ENCODE results near the gene PHACTR2.

PHACTR2 gene

DNA sequence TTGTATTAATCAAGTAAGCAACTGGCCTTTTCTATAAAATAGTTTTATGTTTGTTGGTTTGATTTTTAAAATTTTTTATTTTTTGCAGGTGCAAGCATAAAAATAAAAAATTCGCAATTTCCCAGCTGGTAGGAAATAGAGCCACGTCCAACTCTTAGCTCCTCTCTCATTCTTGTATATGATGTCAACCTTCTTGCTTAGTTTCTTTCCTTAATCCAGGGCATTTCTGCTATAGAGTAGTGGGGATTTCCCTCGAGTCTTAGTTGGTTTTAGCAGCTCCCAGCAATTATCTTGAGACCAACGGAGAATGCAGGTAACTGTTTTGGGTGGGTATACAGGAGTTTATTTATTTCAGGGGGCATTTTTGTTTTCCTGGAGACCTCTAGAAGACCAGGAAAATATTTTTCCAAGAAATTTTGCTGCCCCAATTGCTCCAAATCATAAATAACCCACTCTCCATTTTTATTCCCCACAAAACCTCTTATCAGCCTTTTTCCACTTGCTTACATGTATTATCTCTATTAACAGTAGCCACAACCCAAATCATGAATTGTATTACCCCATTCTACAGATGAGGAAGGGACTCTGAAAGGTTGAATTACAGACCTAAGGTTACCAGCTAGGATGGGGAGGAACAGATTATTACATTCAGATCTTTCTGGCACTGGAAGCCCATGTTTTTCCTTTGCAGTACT is 18.4 kb downstream of the PHACTR2 start:
- no peaks in the 10 kb centered on the region for H3K9me3 ChIP-seq (ENCODE audit: low read length)
- no peaks in the 10 kb centered on the region for H3K27me3 ChIP-seq (ENCODE audit: insufficient read depth, low read length)
- peaks cover 12% of the 10 kb centered on the region for H3K4me1 ChIP-seq (ENCODE audit: insufficient read depth, low read length)
- H2AFZ ChIP-seq (ENCODE audit: low read depth, low read length): no peak overlapping the region
- no peak overlapping the region for H3K4me3 ChIP-seq (ENCODE audit: low read length)
- no peaks in the 10 kb centered on the region for H3K36me3 ChIP-seq (ENCODE audit: insufficient read depth, low read length)

- Histone ChIP-seq H3K4me1 (ENCODE audit: insufficient read depth, low read length) (peaks cover 7% of the 10 kb centered on the region), H2AFZ (ENCODE audit: low read depth, low read length) (no peak overlapping the region), H3K4me3 (ENCODE audit: low read length) (no peak overlapping the region), H3K9me3 (ENCODE audit: low read length) (no peaks in the 10 kb centered on the region), H3K36me3 (ENCODE audit: insufficient read depth, low read length) (no peaks in the 10 kb centered on the region), H3K27me3 (ENCODE audit: insufficient read depth, low read length) (no peaks in the 10 kb centered on the region)
Observed at GRCh38 chr6:143696664-143697000, 18.9 kb downstream of the PHACTR2 start.

GRCh38 chr6:143697076-143697800 is 19.5 kb downstream of the PHACTR2 start:
- no peak overlapping the region for H3K4me3 ChIP-seq (ENCODE audit: low read length)
- H3K9me3 ChIP-seq (ENCODE audit: low read length): no peaks in the 10 kb centered on the region
- H2AFZ ChIP-seq (ENCODE audit: low read depth, low read length): no peak overlapping the region
- H3K4me1 ChIP-seq (ENCODE audit: insufficient read depth, low read length): peaks cover under 1% of the 10 kb centered on the region
- H3K27me3 ChIP-seq (ENCODE audit: insufficient read depth, low read length): no peaks in the 10 kb centered on the region
- no peaks in the 10 kb centered on the region for H3K36me3 ChIP-seq (ENCODE audit: insufficient read depth, low read length)

GRCh38 chr6:143698329-143698728 is 20.6 kb downstream of the PHACTR2 start:
- Histone ChIP-seq H2AFZ (ENCODE audit: low read depth, low read length) (no peak overlapping the region), H3K4me1 (ENCODE audit: insufficient read depth, low read length) (no peaks in the 10 kb centered on the region), H3K36me3 (ENCODE audit: insufficient read depth, low read length) (no peaks in the 10 kb centered on the region), H3K4me3 (ENCODE audit: low read length) (no peak overlapping the region), H3K27me3 (ENCODE audit: insufficient read depth, low read length) (no peaks in the 10 kb centered on the region), H3K9me3 (ENCODE audit: low read length) (no peaks in the 10 kb centered on the region)

- Histone ChIP-seq H3K4me1 (ENCODE audit: insufficient read depth, low read length) (no peaks in the 10 kb centered on the region), H3K4me3 (ENCODE audit: low read length) (no peak overlapping the region), H3K27me3 (ENCODE audit: insufficient read depth, low read length) (no peaks in the 10 kb centered on the region), H3K36me3 (ENCODE audit: insufficient read depth, low read length) (no peaks in the 10 kb centered on the region), H2AFZ (ENCODE audit: low read depth, low read length) (no peak overlapping the region), H3K9me3 (ENCODE audit: low read length) (no peaks in the 10 kb centered on the region)
Observed at GRCh38 chr6:143698759-143699429, 21.1 kb downstream of the PHACTR2 start.

GRCh38 chr6:143699430-143699825 is 21.7 kb downstream of the PHACTR2 start:
- Histone ChIP-seq H3K27me3 (ENCODE audit: insufficient read depth, low read length) (no peaks in the 10 kb centered on the region), H3K4me3 (ENCODE audit: low read length) (no peak overlapping the region), H3K4me1 (ENCODE audit: insufficient read depth, low read length) (no peaks in the 10 kb centered on the region)

GRCh38 chr6:143700684-143701348 is 23.1 kb downstream of the PHACTR2 start:
- no peaks in the 10 kb centered on the region for H3K27me3 ChIP-seq (ENCODE audit: insufficient read depth, low read length)
- H3K4me3 ChIP-seq (ENCODE audit: low read length): no peak overlapping the region
- H2AFZ ChIP-seq (ENCODE audit: low read depth, low read length): no peak overlapping the region
- H3K36me3 ChIP-seq (ENCODE audit: insufficient read depth, low read length): no peaks in the 10 kb centered on the region
- no peaks in the 10 kb centered on the region for H3K4me1 ChIP-seq (ENCODE audit: insufficient read depth, low read length)
- H3K9me3 ChIP-seq (ENCODE audit: low read length): peaks cover 2% of the 10 kb centered on the region

More at GRCh38 chr6:143699430-143699825, 21.7 kb downstream of the PHACTR2 start:
- Histone ChIP-seq H3K9me3 (ENCODE audit: low read length) (no peaks in the 10 kb centered on the region), H2AFZ (ENCODE audit: low read depth, low read length) (no peak overlapping the region), H3K36me3 (ENCODE audit: insufficient read depth, low read length) (no peaks in the 10 kb centered on the region)

- Histone ChIP-seq H3K27me3 (ENCODE audit: insufficient read depth, low read length) (no peaks in the 10 kb centered on the region), H3K4me3 (ENCODE audit: low read length) (no peak overlapping the region), H2AFZ (ENCODE audit: low read depth, low read length) (no peak overlapping the region), H3K9me3 (ENCODE audit: low read length) (peaks cover 6% of the 10 kb centered on the region), H3K36me3 (ENCODE audit: insufficient read depth, low read length) (no peaks in the 10 kb centered on the region), H3K4me1 (ENCODE audit: insufficient read depth, low read length) (no peaks in the 10 kb centered on the region)
Observed at GRCh38 chr6:143701349-143702234, 23.8 kb downstream of the PHACTR2 start.

GRCh38 chr6:143705569-143705968 is 27.8 kb downstream of the PHACTR2 start:
- H3K9me3 ChIP-seq (ENCODE audit: low read length): peaks cover 15% of the 10 kb centered on the region
- H3K4me1 ChIP-seq (ENCODE audit: insufficient read depth, low read length): no peaks in the 10 kb centered on the region
- no peak overlapping the region for H3K4me3 ChIP-seq (ENCODE audit: low read length)
- no peaks in the 10 kb centered on the region for H3K27me3 ChIP-seq (ENCODE audit: insufficient read depth, low read length)
- H3K36me3 ChIP-seq (ENCODE audit: insufficient read depth, low read length): no peaks in the 10 kb centered on the region
- H2AFZ ChIP-seq (ENCODE audit: low read depth, low read length): no peak overlapping the region

- peaks cover 15% of the 10 kb centered on the region for H3K9me3 ChIP-seq (ENCODE audit: low read length)
- no peaks in the 10 kb centered on the region for H3K4me1 ChIP-seq (ENCODE audit: insufficient read depth, low read length)
- H3K4me3 ChIP-seq (ENCODE audit: low read length): no peak overlapping the region
- no peak overlapping the region for H2AFZ ChIP-seq (ENCODE audit: low read depth, low read length)
- no peaks in the 10 kb centered on the region for H3K27me3 ChIP-seq (ENCODE audit: insufficient read depth, low read length)
- H3K36me3 ChIP-seq (ENCODE audit: insufficient read depth, low read length): no peaks in the 10 kb centered on the region
Observed at GRCh38 chr6:143707697-143708096, 29.9 kb downstream of the PHACTR2 start.

GRCh38 chr6:143708889-143709288 is 31.1 kb downstream of the PHACTR2 start:
- no peak overlapping the region for H3K4me3 ChIP-seq (ENCODE audit: low read length)

DNA sequence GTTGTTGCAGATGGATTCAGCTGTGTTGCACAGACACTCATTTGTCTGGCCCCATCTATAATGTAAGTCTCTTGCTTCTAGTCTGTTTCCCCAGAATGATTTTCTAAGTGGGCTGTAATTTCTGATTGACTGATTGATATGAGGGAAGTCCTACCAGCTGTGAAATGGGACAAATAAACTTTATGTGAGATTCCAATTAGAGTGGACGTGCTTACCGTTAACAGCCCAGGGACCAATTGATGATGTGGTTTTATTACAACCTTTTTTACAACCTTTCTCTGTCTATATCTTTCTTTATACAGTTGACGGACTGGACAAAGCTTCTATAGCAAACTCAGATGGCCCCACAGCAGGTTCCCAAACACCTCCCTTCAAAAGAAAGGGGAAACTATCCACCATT is 33.9 kb downstream of the PHACTR2 start:
- Histone ChIP-seq H2AFZ (ENCODE audit: low read depth, low read length) (no peak overlapping the region), H3K36me3 (ENCODE audit: insufficient read depth, low read length) (no peaks in the 10 kb centered on the region), H3K4me1 (ENCODE audit: insufficient read depth, low read length) (no peaks in the 10 kb centered on the region)

More at GRCh38 chr6:143708889-143709288, 31.1 kb downstream of the PHACTR2 start:
- no peaks in the 10 kb centered on the region for H3K36me3 ChIP-seq (ENCODE audit: insufficient read depth, low read length)
- H3K27me3 ChIP-seq (ENCODE audit: insufficient read depth, low read length): no peaks in the 10 kb centered on the region
- H3K9me3 ChIP-seq (ENCODE audit: low read length): peaks cover 15% of the 10 kb centered on the region
- H2AFZ ChIP-seq (ENCODE audit: low read depth, low read length): no peak overlapping the region
- H3K4me1 ChIP-seq (ENCODE audit: insufficient read depth, low read length): no peaks in the 10 kb centered on the region

More for the DNA sequence above, 33.9 kb downstream of the PHACTR2 start:
- Histone ChIP-seq H3K27me3 (ENCODE audit: insufficient read depth, low read length) (no peaks in the 10 kb centered on the region), H3K4me3 (ENCODE audit: low read length) (no peak overlapping the region), H3K9me3 (ENCODE audit: low read length) (peaks cover 8% of the 10 kb centered on the region)
